HG03432 (cell line): ENCODE data around the gene ADAMTS8.

Experiments used
- ATAC-seq: cut with Tn5 transposase; IDR thresholded peaks from one replicate; pipeline ENCODE4 v1.9.1; 2021; ENCODE audit warnings: mild to moderate bottlenecking, moderate library complexity; ENCODE audit not compliant: unreplicated experiment

ADAMTS8 gene

GRCh38 chr11:130402570-130402969 lies 25.8 kb downstream of the ADAMTS8 start:
- ATAC-seq, result no peak

- no peak for ATAC-seq
Observed at GRCh38 chr11:130400781-130401483, 27.5 kb downstream of the ADAMTS8 start.

GRCh38 chr11:130399196-130399595 lies 29.2 kb downstream of the ADAMTS8 start:
- ATAC-seq, result no peak

- no peak for ATAC-seq
Observed at GRCh38 chr11:130397780-130398179, 30.6 kb downstream of the ADAMTS8 start.

GRCh38 chr11:130396965-130397364 lies 31.4 kb downstream of the ADAMTS8 start:
- ATAC-seq, result no peak

- ATAC-seq, result no peak
Observed at GRCh38 chr11:130394615-130395014, 33.8 kb downstream of the ADAMTS8 start.

GRCh38 chr11:130391711-130392110 lies 36.7 kb downstream of the ADAMTS8 start:
- no peak for ATAC-seq

- no peak for ATAC-seq
Observed at GRCh38 chr11:130390071-130390758, 38.2 kb downstream of the ADAMTS8 start.

GRCh38 chr11:130389335-130389935 lies 39.0 kb downstream of the ADAMTS8 start:
- ATAC-seq, result no peak

GRCh38 chr11:130388607-130389205 lies 39.7 kb downstream of the ADAMTS8 start:
- no peak for ATAC-seq

GRCh38 chr11:130386056-130386455 lies 42.4 kb downstream of the ADAMTS8 start:
- no peak for ATAC-seq

- no peak for ATAC-seq
Observed at GRCh38 chr11:130383344-130384211, 44.8 kb downstream of the ADAMTS8 start.

- ATAC-seq, result no peak
Observed at GRCh38 chr11:130381317-130381716, 47.1 kb downstream of the ADAMTS8 start.

GRCh38 chr11:130380778-130381177 lies 47.6 kb downstream of the ADAMTS8 start:
- ATAC-seq, result no peak

GRCh38 chr11:130379276-130379675 lies 49.1 kb downstream of the ADAMTS8 start:
- ATAC-seq, result no peak

GRCh38 chr11:130370845-130371590 lies 57.4 kb downstream of the ADAMTS8 start:
- ATAC-seq, result no peak

- ATAC-seq, result no peak
Observed at GRCh38 chr11:130369713-130370112, 58.7 kb downstream of the ADAMTS8 start.

GRCh38 chr11:130369141-130369691 lies 59.2 kb downstream of the ADAMTS8 start:
- no peak for ATAC-seq

- ATAC-seq, result no peak
Observed at GRCh38 chr11:130359419-130359818, 69.0 kb downstream of the ADAMTS8 start.

- no peak for ATAC-seq
Observed at GRCh38 chr11:130358398-130358797, 70.0 kb downstream of the ADAMTS8 start.
